Stimulated activated CD4-positive, alpha-beta T cell treated with anti-CD3 and anti-CD28 coated beads, Interleukin-15, amount 100 ng/mL, for 48 hours (primary cell): ENCODE data around the gene GRB10.

ENCODE experiments used
- DNase-seq, 2 donors: peaks; one replicate each; pipeline ENCODE4 v3.0.0-alpha.2; 2020; ENCODE audit warnings: low read depth in 2 of 2

The GRB10 gene

DNA sequence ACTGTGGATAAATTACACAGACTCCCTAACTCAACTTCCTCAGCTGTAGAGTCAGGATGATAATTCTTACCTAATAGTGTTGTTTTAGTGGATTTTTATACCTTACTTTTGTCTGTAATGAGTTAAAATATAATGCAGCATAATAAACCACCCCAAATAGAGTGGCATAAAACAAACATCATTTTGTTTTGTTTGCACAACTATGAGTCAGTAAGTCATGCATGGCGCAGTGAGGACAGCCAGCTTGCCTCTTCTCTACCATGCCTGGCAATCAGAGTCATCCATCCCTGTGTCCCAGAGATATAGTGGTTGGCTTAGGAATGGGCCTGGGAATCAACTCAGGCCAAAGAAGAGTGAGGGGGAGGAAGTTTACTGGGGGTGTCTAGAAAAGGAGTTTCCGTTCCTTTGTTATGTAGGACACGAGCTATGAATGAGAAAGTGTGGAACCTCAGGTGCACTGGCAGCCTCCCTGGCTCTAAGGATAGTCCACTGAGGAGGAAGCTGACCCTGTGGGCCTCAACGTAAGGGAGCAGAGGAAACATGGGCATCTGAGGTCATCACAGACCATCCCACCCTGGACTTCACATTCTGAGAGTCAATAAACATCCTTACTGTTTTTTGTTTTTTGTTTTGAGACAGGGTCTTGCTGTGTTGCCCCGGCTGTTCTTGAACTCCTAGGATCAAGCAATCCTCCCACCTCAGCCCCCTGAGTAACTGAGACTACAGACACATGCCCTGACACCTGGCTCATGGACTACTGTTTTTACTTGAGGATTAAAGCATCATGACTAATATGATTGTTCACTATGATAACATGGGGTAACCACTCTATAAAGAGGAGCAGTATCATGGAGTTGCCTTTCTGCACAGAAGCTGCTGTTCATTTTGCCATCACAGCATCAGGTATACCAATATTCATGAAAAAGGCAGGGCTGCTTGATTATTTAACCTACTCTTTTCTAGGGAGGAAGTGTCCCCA is 21.0 kb upstream of the GRB10 start:
- no peak for DNase-seq

DNA sequence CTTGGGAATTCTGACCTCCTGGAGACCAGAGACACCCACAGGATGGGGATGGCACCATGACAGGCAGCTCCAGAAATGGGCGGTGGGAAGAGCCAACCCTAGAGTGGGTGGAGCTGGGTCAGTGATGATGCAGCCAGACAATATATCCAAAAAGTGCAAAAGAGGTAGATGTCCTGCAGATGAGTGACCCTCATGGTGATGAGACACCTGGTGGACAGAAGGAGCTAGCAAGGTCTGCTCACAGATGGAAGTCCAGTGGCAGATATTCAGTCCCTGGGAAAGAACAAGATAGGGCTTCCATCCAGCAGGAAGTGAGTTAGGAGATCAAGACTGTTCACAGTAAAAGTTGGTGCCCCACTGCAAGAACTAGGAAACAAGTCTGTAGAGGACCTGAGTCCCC is 19.2 kb upstream of the GRB10 start:
- DNase-seq = no peak

DNA sequence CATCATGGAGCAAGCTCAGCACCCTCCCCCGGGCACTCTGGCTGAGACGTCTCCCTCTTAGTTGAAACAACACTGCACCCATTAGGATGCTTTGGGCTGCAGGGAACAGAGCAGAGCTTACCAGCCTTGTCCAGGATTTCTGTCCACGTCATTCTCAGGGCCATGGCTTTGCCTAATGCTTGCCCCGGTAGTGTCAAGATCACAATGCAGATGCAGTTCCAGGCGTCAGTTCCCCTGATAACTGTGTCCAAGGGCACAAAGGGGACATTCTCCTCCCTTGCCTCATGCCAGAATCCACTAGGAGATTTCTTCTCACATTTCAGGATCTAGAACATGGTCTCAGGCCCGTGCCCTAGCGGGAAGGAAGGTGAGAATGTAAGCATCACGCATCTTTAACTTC is 17.2 kb upstream of the GRB10 start:
- DNase-seq = no peak

DNA sequence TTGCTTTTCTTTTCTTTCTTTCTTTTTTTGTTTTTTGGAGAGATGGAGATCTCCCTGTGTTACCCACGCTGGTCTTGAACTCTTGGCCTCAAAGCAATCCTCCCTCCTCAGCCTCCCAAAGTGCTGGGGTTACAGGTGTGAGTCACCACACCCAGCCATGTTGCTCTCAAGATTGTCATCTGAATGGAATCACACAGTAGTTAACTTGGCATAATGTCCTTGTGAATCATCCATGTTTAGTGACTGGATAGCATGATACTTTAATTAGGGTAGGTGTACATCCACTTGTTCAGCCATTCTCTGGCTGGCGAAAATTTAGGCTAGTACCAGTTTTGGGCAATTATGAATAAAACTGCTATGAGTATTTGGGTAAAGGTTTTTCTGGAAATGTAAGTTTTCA is 15.4 kb upstream of the GRB10 start:
- no peak for DNase-seq

DNA sequence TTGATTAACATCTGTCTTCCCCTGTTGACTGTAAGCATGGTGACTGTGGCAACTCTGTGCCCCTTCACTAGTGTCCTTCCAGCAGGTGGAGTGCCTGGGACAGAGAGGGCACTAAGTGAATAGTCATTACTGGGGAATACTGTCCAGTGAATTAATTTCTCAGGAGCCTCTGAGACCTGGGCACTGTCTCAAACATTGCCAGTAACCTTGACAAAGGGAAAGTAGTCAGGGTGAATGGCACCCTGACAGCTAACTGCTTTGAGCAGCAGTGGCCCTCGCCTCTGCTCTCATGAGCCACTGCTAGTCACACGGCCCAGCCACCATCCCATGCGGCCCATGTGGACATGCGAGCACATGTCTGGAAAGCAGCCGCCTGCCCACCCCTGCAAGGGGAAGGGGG is 13.1 kb upstream of the GRB10 start:
- DNase-seq = no peak

DNA sequence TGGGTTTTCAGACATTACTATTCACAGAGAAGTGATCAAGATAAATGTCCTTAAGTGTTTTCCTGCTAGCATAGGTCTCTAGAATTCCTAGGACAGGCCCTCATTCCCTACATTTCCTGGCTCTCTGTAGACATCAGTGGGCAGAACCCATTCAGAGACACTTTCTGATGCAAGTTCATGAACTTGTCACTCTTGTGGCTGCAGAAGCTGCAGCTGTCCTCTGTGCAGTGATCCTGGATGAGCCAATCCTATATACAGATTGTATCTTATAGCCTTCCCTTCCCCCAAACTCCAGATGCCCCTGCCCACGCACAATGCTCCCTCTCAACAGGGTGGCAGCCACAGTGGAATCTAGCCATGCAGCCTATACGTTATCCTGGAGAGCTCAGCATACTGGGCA is 12.6 kb upstream of the GRB10 start:
- no peak for DNase-seq

DNA sequence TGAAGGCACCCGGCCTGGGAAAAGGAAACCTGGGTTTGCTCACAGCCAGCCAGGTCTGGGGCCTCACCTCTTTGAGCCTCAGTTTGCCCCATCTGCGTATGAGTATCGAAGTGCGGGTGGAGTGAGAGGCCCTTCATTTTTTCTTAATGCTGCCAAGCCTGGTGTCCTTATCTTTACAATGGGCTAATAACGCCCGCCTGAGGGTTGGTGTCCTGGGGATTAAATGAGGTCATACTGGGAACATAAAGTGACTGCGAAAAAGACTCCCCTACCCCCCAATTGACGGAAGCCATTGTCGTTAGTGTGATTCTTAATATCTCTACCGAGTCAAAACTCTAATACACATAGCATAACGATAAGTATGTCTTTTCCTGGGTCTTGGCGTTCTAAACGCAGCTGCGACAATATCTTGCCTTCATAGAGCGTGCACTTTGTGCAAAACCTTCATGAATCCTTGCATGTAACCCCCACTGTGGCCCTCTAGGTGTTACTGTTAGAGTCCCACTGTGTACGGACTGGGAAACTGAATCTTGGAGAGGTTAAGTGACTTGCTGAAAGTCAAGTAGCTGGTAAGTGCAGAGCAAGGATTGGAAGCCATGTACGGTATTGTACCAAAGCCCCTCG is 11.4 kb upstream of the GRB10 start:
- no peak for DNase-seq

DNA sequence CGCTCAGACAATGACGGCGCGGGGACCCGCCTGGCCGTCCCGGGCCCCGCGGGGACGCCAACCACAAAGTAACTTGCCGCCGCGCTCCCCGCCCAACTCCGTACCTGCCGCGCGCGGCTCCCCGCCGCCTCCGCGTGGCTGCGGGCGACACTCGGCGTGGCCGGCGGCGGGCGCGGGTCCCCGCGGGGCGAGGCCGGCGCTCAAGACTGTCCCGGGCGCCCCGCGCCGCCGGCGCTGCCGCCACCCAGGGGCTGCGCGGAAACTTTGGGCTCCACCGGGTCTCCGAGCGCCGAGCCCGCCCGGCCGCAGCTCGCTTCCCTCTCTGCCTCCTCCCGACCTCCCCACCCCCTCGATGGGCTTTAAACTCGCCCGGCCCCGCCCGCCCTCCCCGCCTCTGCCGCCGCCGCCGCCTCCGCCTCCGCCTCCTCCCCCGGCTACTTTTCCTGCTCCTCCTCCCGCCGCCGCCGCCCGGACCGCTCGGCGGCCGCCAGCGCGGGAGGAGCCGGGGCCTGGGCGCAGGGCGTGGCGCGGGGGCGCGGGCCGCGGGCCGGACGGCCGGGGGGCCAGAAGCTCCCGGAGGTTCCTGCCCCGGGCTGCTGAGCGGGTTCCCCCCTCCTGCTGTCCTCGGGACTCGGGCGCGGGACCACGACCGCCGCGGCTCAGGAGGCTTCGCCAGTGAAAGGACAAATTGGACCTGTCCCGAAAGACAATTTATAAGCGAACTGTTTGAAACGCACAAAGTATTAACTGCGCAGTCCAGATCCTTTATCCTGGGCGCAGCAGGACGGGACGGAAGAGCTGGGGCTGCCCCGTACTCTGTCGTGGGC is 10.6 kb upstream of the GRB10 start:
- no peak for DNase-seq

DNA sequence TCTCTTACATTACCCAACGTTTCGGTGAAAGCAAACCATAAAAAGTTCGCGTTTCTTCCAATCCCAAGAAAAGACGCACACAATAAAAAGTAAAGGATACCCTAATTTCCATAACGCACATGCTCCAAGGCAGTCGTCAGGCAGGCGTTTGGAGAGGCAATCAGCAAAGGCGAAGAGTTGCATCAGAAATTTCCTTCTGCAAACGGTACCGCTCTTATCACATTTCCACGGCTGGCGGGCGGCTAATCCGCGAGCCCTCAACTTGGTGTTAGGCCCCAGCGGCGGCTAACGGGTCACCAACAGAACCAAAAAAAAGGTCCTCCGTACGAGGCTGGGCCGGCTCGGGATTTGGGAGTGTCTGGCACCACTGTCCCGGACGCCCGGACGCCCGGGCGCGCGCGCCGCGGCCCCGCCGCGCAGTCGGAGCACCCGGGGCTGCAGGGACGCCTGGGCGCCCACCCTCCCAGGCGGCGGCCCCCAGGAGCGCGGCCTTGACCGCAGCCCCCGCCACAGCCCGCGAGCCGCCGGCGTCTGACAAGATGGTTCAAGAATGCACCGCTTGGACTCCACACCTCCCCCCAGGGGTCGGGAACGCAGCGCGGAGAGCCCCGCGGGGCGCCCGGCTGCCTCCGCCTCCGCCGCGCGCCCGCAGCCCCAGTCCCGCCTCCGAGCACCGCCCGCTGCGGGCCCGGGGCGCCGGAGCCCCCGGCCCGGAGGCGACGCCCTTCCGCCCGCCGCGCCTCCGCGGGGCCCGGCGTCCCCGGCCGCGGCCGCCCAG is 9.8 kb upstream of the GRB10 start:
- no peak for DNase-seq

DNA sequence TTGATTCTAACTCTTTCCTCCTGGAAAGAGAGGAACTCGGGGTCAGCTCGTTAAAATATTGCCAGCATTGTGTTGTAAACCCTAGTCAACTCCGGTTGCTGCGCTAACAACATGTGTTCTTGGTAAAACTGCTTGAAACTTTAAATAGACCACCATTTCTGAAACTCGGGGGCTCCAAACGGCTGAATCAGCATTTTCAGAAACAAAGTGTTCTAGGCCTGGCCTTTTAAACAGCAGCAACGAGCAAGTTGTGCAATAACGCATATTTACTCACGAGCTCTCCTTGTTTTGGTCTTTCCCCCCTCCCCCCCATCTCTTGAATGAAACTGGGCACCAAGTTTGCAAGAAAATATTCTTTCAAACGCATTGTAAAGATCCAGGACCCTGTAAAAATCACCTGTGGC is 9.2 kb upstream of the GRB10 start:
- no peak for DNase-seq

DNA sequence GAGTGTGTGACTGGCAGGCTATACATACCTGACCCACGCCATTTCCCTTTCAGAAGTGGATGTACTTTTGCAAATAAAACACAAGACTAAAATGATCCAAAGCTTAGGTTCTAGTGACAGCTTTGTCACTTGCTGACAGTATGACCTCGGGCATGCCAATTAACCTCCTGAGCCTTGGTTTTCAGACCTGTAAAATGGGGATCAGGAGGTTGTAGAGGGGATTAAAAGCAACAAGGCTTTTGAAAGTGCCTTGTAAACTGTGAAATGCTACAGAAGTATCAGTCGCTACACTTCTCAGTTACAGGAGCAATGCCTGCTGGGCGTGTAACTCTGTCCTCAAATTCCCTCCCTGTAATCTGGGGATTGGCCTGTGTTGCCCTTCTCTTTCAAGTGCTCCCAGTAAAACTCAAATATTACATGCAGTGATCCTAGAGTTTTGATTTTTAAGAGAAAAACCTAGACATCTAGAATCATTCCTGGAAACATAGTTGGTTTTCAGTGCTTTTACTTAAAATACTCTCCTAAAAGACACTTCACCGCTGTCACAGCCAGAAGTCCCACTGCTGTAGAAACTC is 8.8 kb upstream of the GRB10 start:
- no peak for DNase-seq

DNA sequence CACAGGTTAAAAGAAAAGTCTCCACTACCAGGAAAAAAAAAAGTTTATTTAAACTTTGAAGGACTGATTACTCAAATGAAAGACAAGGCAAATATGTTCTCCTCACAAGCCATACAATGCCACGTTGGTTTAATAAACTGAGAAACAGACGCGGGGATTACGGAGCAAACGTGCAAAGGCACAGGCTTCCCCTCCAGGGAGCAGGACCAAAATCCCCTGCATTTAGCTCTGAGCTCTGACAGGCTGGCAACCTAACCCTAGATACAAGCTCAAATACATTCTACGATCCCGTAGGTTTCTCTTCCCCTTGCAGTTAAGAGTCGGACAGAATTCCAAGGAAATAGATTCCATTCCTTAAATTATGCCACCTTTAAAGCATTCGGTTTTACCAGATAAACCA is 7.7 kb upstream of the GRB10 start:
- DNase-seq = no peak

DNA sequence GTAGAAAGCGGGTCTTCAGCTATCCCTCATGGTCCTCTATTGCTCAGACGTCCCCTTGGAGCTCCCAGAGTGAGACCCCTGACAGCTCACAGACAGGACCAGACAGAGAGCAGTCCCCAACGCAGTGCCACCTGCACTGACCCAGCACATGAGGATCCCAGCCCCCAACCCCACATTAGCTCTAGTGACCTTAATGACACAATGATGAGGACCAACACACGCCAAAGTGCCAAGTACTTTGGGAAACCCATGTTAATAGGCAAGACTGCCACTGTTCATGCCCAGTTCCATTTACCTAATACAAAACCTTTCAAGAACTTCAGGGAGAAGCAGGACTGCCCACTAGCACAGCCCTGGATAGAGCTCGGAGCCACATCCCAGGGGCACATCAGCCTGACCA is 5.7 kb upstream of the GRB10 start:
- no peak for DNase-seq

DNA sequence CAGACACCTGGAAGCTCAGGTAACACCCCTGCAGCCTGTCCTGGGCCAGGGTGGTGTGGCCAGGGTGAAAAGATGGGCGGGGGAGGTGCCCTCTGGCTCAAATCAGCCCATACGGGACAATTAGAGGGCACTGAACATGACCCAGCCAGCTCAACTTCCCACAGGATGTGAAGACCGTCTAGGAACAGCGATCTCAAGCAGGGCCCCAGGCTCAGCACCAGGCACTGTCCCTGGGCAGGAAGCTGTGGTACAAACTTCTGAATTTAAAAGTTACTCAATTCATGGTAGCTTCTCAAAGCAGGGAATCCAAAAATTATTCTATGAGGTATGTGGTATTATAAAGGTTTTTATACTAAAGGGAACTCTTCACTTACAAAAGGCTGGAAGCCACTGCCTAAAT is 5.1 kb upstream of the GRB10 start:
- DNase-seq = no peak

DNA sequence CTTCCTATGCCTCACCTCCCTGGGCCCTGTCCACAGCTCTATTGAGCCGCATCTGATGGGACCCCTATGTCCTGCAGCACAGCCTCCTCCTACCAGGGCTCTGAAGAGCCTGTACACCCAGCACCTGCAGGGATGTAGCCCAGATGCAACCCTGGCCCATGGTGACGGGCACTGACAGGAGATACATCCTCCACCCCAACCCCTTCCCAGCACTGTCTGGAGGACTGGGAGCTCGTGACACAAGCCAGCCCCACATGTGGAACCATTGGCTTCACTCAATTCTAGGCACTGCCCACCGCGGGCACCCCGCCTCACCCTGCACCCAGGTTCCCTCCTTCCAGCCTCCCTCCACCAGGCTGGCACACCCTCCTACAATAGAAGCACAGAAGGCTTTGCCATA is 2.6 kb upstream of the GRB10 start:
- no peak for DNase-seq

DNA sequence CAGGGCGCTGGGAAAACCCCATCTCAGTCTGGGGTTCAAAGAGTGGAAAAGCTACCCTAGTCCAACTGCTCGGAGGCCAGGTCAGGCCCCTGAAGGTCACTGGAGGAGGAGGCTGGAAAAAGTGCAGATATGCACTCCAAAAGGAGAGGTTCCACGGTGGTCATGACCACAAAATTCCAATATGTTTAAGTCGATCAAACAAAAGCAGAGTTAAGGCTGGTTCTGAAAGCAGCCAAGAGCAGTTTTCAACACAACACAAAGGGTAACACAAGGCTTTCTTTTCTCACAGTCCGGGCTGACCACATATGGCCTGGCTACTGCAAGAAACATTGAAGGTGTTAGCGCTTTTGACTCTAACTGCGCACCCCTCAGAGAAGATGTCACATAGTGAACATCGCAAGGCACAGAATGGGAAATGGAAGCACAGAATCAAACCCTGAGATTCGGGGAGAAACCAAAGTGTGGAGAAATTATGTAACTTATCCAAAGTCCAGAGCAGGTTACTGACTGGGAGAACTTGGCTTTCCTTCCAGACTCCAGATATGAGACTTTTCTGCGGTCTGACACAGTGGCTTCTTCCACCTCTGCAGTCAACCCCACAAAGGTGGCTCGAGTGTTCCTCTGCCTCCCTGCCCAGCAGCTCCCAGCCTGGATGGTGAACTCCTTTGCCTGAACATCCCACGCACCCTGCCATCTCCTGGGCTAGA is 1.3 kb upstream of the GRB10 start:
- no peak for DNase-seq

DNA sequence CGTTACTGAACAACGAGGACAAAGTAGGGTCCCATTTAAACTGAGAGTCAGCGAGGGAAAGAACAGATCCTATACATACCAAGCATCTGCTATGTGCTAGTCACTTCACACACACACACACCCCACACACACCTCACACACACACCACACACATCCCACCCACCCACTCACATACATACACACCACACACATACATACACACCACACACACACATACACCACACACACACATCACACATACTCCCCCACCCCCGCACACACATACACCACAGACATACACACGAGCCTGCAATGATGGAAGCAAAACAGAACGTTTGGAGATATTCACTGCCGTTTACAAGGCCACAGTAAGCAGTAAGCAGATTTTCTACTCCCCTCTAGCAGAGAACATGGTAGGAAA is 607 bp upstream of the GRB10 start:
- no peak for DNase-seq

DNA sequence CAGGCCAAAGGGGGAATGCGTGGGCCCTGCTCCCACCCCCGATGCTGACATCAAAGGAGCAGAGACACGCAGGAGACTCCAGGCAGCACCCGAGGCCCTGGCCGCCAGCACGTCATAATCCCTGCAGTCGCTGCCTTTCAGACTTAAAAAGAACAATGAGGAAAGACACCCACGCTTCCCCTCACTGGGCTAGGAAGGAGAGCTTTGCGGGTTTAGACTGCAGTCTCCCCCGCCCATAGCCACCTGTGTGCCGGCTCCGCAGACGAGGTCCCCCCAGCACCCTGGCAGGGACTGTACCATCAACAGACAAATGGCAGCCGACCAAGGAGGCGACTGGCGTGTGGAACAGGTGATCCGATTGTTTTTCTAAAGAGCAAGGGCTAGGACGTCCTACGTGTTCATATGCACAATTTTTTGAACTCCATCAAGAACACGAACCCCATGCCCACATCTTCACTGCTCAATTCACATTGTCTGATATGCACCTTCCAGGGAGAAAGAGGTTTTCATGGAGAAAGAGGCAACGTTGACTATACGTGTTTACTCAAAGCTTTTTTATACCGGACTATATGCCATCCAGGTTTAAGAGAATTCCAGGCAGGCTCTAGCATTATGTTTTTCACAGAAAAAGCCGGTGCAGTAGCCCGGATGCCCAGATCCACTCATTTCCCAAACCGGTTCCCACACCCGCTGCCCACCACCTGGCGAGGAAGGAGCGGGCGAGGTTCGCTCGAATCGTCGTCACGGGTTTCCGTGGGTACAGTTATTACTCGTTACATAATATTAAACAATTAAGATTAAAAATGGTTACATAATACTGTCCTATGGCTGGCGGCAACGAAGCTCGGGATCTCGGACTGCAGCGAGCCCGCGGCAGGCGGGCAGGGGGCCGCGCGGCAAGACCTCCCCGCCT is 1.1 kb downstream of the GRB10 start:
- peak in 1 of 2 donors; percentile 7 for DNase-seq

DNA sequence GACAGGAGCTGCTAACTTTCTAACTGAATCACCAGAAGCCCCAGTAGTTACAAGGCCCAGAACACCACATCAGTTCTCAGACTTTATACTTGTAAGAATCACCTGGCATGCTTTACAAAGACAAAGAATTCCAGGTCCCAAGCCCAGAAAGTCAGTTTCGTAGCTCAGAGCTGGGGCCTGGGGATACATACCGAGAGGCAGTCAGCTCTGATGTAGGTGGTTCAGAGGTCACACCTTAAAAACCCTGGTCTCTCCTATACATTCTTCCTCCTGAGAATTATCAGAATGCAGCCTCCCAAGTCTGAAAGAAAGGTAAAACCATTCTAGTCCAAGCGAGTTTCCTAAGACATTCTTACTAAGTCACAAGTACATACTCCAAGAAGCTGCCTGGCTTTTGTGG is 2.3 kb downstream of the GRB10 start:
- DNase-seq = no peak

DNA sequence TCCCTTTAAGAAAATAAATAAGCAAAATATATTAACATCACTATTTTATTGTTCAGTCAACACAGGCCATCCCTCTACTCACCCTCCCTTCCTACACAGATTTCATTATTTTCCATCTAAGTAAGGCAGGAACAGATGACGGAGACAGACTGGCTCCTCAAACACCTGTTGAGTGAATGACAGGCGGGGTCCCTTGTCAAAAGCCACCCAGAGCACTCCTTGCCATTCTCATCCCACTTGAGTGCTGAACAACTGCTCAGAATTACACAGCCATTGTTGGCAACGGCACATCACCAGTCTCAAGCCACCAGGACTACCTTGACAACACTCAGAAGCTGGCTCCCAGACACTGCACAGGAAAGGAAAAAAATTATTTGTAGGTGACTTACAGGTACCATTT is 3.3 kb downstream of the GRB10 start:
- no peak for DNase-seq
